Loucy (cell line): ENCODE results near the gene TRAF3IP1.

Source experiments
- H2AFZ ChIP-seq: fragments of 200-600 bp; sonication (generic); 2 replicates; pipeline ENCODE4 v1.6.0; 2016; ENCODE audit warnings: antibody characterized with exemption, mild to moderate bottlenecking, low read length, moderate library complexity
- H3F3A ChIP-seq: fragments of 200-600 bp; 2 replicates; pipeline ENCODE4 v1.6.0; 2016; ENCODE audit warnings: antibody characterized with exemption, low read depth, mild to moderate bottlenecking
- H3K27me3 ChIP-seq: fragments of 200-600 bp; sonication (generic); 2 replicates; pipeline ENCODE4 v1.6.1; 2014; ENCODE audit warnings: low read length, mild to moderate bottlenecking; ENCODE audit not compliant: insufficient read depth, poor library complexity, severe bottlenecking
- H3K36me3 ChIP-seq: fragments of 200-600 bp; sonication (generic); 2 replicates; pipeline ENCODE4 v1.6.1; 2016; ENCODE audit warnings: low read length; ENCODE audit not compliant: insufficient read depth
- H3K4me1 ChIP-seq: fragments of 200-600 bp; sonication (generic); 2 replicates; pipeline ENCODE4 v1.5.1; 2014; ENCODE audit warnings: low read length, mild to moderate bottlenecking; ENCODE audit not compliant: insufficient read depth, poor library complexity, severe bottlenecking
- H3K4me2 ChIP-seq: fragments of 200-600 bp; sonication (generic); 2 replicates; pipeline ENCODE4 v1.6.0; 2014; ENCODE audit warnings: antibody characterized with exemption, low read length, low read depth, mild to moderate bottlenecking; ENCODE audit not compliant: poor library complexity, severe bottlenecking
- H3K4me3 ChIP-seq: fragments of 200-600 bp; sonication (generic); 2 replicates; pipeline ENCODE4 v1.5.1; 2014; ENCODE audit warnings: low read length, mild to moderate bottlenecking, mixed read lengths; ENCODE audit not compliant: poor library complexity, severe bottlenecking
- H3K79me2 ChIP-seq: fragments of 200-600 bp; sonication (generic); 2 replicates; pipeline ENCODE4 v1.6.1; 2014; ENCODE audit warnings: low read length; ENCODE audit not compliant: insufficient read depth
- H3K9ac ChIP-seq: fragments of 200-600 bp; sonication (generic); 2 replicates; pipeline ENCODE4 v1.6.0; 2014; ENCODE audit warnings: mild to moderate bottlenecking, low read depth, low read length, moderate library complexity; ENCODE audit not compliant: poor library complexity, severe bottlenecking
- H3K9me2 ChIP-seq: fragments of 200-600 bp; sonication (generic); replicated peaks from 2 replicates; pipeline ENCODE4 v1.6.1; 2016; ENCODE audit warnings: low read depth, low read length, mixed read lengths
- H3K9me3 ChIP-seq: fragments of 200-600 bp; sonication (generic); 2 replicates; pipeline ENCODE4 v1.6.1; 2014; ENCODE audit warnings: mild to moderate bottlenecking, antibody characterized with exemption, low read length, low read depth; ENCODE audit not compliant: insufficient read depth
- H4K20me1 ChIP-seq: fragments of 200-600 bp; sonication (generic); 2 replicates; pipeline ENCODE4 v1.6.0; 2014; ENCODE audit warnings: antibody characterized with exemption, low read length, mild to moderate bottlenecking; ENCODE audit not compliant: insufficient read depth, poor library complexity, severe bottlenecking
- CTCF ChIP-seq: fragments of 200-600 bp; sonication (generic); conservative IDR thresholded peaks from 2 replicates; pipeline ENCODE4 v1.5.1; 2014; ENCODE audit warnings: mild to moderate bottlenecking, antibody characterized with exemption, low read length
- EZH2phosphoT487 ChIP-seq: fragments of 200-600 bp; IDR thresholded peaks from 2 replicates; pipeline ENCODE4 v1.6.1; 2018; ENCODE audit warnings: antibody characterized with exemption, mild to moderate bottlenecking, moderate library complexity, borderline replicate concordance

TRAF3IP1 gene

DNA sequence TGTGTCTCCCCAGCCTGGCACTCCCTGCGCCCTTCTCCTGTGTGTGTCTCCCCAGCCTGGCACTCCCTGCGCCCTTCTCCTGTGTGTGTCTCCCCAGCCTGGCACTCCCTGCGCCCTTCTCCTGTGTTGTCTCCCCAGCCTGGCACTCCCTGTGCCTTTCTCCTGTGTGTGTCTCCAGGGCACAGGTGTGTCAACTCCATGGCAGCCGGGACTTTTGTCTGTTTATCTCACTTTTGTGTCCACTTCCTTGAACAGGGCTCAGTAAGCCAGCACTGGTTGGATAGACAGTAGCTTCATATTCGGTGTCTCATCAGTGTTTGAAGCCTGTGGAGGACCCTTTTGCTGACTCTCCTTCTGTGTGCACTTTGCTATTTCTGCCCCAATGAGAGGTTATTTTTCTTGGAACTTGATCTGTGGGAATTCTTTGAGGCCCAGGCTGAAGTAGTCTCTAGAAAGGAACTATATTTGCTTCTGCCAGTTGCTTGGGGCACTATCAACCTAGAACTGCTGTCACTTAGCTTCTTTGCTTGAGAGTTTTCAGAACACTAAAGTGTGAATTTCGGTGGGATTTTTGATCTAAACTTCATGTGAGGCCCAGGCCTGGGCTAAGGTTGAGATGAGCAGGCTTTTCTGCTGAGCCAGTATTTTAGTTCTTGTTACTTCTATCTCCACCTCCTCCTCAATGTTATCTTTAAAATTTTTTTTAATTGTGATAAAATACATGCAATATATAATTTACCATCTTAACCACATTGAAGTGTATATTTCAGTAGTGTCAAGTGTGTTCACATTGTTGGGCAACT is 98.1 kb downstream of the TRAF3IP1 start:
- no peaks in the 10 kb centered on the region for H3K27me3 ChIP-seq
- no peaks in the 10 kb centered on the region for H4K20me1 ChIP-seq
- H3K36me3 ChIP-seq = no peaks in the 10 kb centered on the region
- H3K4me2 ChIP-seq = no peak overlapping the region
- no peak overlapping the region for H2AFZ ChIP-seq
- no peaks in the 10 kb centered on the region for H3K79me2 ChIP-seq
- H3K9ac ChIP-seq = no peak overlapping the region
- H3K9me2 ChIP-seq = no peaks in the 10 kb centered on the region
- no peak overlapping the region for H3K4me3 ChIP-seq
- TF ChIP-seq EZH2phosphoT487 (no peak), CTCF (no peak)
- H3K4me1 ChIP-seq = peaks cover 9% of the 10 kb centered on the region
- H3F3A ChIP-seq = no peaks in the 10 kb centered on the region
- H3K9me3 ChIP-seq = peaks cover 9% of the 10 kb centered on the region; the same call in 1 of the 2 replicates

- no peaks in the 10 kb centered on the region for H3K79me2 ChIP-seq
- H3K36me3 ChIP-seq = no peaks in the 10 kb centered on the region
- no peak overlapping the region for H3K4me3 ChIP-seq
- no peak overlapping the region for H3K9ac ChIP-seq
- no peak overlapping the region for H2AFZ ChIP-seq
- TF ChIP-seq CTCF (no peak), EZH2phosphoT487 (no peak)
- peaks cover 9% of the 10 kb centered on the region for H3K4me1 ChIP-seq
- H3F3A ChIP-seq = no peaks in the 10 kb centered on the region
- H3K27me3 ChIP-seq = no peaks in the 10 kb centered on the region
- no peaks in the 10 kb centered on the region for H3K9me2 ChIP-seq
- H3K9me3 ChIP-seq = peaks cover 9% of the 10 kb centered on the region; the same call in 1 of the 2 replicates
- no peaks in the 10 kb centered on the region for H4K20me1 ChIP-seq
- no peak overlapping the region for H3K4me2 ChIP-seq
Measured at GRCh38 chr2:238418999-238419546, 98.8 kb downstream of the TRAF3IP1 start.

GRCh38 chr2:238420442-238420841 is 100.1 kb downstream of the TRAF3IP1 start:
- no peaks in the 10 kb centered on the region for H3K9me2 ChIP-seq
- H3K4me1 ChIP-seq = peaks cover 6% of the 10 kb centered on the region
- no peak overlapping the region for H3K4me2 ChIP-seq
- H4K20me1 ChIP-seq = no peaks in the 10 kb centered on the region
- no peaks in the 10 kb centered on the region; the same call in 1 of the 2 replicates for H3K79me2 ChIP-seq
- H3F3A ChIP-seq = no peaks in the 10 kb centered on the region
- TF ChIP-seq EZH2phosphoT487 = no peak
- TF ChIP-seq CTCF = no peak
- no peaks in the 10 kb centered on the region for H3K36me3 ChIP-seq
- H2AFZ ChIP-seq = no peak overlapping the region
- H3K9ac ChIP-seq = no peak overlapping the region
- H3K4me3 ChIP-seq = no peak overlapping the region
- peaks cover 9% of the 10 kb centered on the region; the same call in 1 of the 2 replicates for H3K9me3 ChIP-seq
- H3K27me3 ChIP-seq = no peaks in the 10 kb centered on the region
